GM21526 (cell line): ENCODE results near the gene DIP2C.
"Not testable (repeated sequence)": the region's sequence is repeated elsewhere in the genome, so short reads cannot be mapped to it uniquely, and the experiment has no call there.

ENCODE experiments used
- ATAC-seq: cut with Tn5 transposase; IDR thresholded peaks from one replicate; pipeline ENCODE4 v1.9.1; 2021; ENCODE audit warnings: moderate library complexity; ENCODE audit not compliant: unreplicated experiment, low FRiP score

DIP2C gene

GRCh38 chr10:475709-476454 lies 213.6 kb downstream of the DIP2C start:
- no peak for ATAC-seq

- no peak for ATAC-seq
Observed at GRCh38 chr10:474946-475345, 214.5 kb downstream of the DIP2C start.

- no peak for ATAC-seq
Observed at GRCh38 chr10:474406-474805, 215.1 kb downstream of the DIP2C start.

GRCh38 chr10:472241-472910 lies 217.1 kb downstream of the DIP2C start:
- ATAC-seq = no peak

- no peak for ATAC-seq
Observed at GRCh38 chr10:470339-471003, 219.0 kb downstream of the DIP2C start.

- no peak for ATAC-seq
Observed at GRCh38 chr10:469947-470338, 219.5 kb downstream of the DIP2C start.

GRCh38 chr10:459743-460142 lies 229.7 kb downstream of the DIP2C start:
- ATAC-seq = no peak

- no peak for ATAC-seq
Observed at GRCh38 chr10:458421-458851, 231.0 kb downstream of the DIP2C start.

- no peak for ATAC-seq
Observed at GRCh38 chr10:456486-456885, 233.0 kb downstream of the DIP2C start.

GRCh38 chr10:454860-455259 lies 234.6 kb downstream of the DIP2C start:
- ATAC-seq = no peak

- no peak for ATAC-seq
Observed at GRCh38 chr10:453647-454046, 235.8 kb downstream of the DIP2C start.

GRCh38 chr10:452512-453426 lies 236.7 kb downstream of the DIP2C start:
- no peak for ATAC-seq

GRCh38 chr10:451856-452255 lies 237.6 kb downstream of the DIP2C start:
- ATAC-seq = no peak

GRCh38 chr10:451021-451471 lies 238.4 kb downstream of the DIP2C start:
- ATAC-seq = no peak

- no peak for ATAC-seq
Observed at GRCh38 chr10:450463-450862, 239.0 kb downstream of the DIP2C start.

- ATAC-seq = not testable (repeated sequence)
Observed at GRCh38 chr10:449331-449730, 240.1 kb downstream of the DIP2C start.

GRCh38 chr10:443459-443858 lies 246.0 kb downstream of the DIP2C start:
- ATAC-seq = no peak

- no peak for ATAC-seq
Observed at GRCh38 chr10:442209-442608, 247.3 kb downstream of the DIP2C start.

- no peak for ATAC-seq
Observed at GRCh38 chr10:441659-442058, 247.8 kb downstream of the DIP2C start.

- ATAC-seq = no peak
Observed at GRCh38 chr10:440127-440526, 249.3 kb downstream of the DIP2C start.
